ENCODE results near the gene CSRP3.

The CSRP3 gene

GRCh38 chr11:19225123-19225522 lies 23.3 kb upstream of the CSRP3 start:
- no peak for DNase-seq

DNA sequence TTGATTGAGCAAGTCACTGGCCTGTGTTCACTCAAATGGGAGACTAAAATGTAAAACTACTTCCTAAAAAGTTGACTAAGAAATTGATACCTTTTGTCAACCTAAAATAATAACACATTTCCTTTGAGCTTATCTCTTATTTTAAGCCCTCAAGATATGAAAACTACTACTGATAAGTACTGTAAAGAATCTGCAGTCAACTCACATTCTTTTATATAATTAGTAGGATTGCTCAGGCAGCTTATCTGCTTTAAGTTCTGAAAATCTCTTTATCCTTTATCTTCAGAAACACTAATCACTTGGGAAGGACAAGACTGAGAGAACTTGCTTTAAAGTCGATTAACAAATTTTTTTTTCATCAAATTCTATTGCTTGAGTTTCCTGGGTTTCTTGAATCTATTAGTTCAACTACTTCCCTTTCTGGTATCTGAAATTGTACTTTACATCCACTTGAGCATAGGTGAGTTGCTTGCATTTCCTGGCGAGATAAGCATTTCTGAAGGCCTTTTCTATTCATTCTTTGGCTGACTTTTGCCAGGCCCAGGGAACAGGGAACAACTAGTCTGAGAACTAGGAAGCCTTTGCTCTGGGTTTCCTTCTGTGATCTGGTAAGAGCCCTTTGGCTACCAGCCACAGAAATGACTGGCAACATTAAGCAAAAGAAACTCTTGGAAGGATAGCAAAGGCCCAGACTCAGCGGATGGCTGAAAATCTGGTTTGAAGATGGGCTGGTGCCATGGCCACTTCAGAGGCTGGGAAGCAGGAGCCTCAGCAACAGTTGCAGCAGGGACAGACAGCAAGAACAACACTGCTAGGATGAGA lies 19.3 kb upstream of the CSRP3 start:
- DNase-seq = no peak

GRCh38 chr11:19218786-19219460 lies 17.1 kb upstream of the CSRP3 start:
- no peak for DNase-seq

GRCh38 chr11:19218216-19218615 lies 16.4 kb upstream of the CSRP3 start:
- DNase-seq = no peak

- no peak for DNase-seq
These were observed 15.1 kb upstream of the CSRP3 start for GRCh38 chr11:19216709-19217374.

DNA sequence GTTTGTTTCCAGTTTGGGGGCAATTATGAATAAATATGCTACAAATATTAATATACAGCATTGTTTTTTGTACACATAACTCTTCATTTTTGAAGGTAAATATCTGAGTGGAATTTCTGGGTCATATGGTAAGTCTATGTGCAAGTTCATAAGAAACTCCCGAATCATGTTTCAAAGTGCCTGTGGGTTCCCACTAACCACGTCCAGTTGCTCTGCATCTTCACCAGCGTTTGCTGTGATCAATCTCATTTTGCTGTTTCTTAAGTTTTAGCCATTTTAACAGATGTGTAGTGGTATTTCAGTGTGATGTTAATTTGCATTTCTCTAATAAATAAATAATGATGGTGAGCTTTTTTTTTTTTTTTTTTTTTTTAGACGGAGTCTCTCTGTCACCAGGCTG lies 14.2 kb upstream of the CSRP3 start:
- DNase-seq = no peak

GRCh38 chr11:19209617-19210370 lies 8.0 kb upstream of the CSRP3 start:
- no peak for DNase-seq

DNA sequence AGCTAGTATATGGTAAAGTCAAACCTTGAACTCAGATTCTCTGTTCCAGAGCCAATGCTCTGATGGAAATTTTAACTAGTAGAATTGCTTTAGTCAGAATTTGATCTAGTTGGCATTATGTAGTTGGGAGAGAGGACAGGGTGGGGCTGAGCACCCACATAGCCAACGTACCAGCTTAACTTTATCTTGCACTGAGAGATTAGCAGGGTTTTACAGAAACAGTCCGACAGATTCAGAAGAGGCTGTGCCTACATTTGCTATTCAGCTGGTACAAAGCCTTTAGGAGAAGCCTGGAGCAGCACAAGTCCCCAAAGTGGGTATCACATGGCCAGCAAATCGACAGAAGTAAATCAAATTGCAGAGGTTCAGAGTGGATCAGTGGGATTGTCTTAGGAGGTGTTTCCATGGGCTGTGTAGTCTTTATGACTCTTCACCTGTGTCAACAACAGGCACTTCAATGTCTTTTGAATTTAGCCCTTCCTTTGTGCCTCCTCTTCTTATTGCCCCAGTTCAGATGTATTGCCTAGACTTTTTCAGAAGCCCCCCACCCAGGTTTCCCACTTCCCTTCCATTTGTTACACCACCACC lies 7.3 kb upstream of the CSRP3 start:
- DNase-seq = no peak

- DNase-seq = no peak
These were observed 6.4 kb upstream of the CSRP3 start for GRCh38 chr11:19208181-19208580.

GRCh38 chr11:19204836-19205235 lies 3.1 kb upstream of the CSRP3 start:
- DNase-seq = no peak

GRCh38 chr11:19200410-19201201 lies 1.2 kb downstream of the CSRP3 start:
- no peak for DNase-seq

DNA sequence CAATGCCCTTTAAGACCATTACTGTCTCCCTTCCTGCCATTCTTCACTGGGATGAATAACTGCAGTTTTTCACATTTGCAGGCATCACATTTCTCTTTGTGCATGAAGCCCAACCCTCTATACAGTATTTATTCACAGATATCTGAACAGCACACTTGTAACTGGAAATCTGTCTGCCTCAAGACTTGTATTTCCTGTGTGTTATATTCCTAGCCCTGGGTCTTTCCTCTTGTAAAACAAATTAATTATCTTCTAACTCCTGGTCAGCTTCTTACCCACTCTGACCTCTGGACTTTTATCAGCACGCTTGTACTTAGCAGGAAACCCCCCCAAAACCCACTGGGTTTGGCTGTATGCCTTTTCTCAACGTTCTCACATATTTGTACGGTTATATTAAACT lies 2.0 kb downstream of the CSRP3 start:
- DNase-seq = no peak

DNA sequence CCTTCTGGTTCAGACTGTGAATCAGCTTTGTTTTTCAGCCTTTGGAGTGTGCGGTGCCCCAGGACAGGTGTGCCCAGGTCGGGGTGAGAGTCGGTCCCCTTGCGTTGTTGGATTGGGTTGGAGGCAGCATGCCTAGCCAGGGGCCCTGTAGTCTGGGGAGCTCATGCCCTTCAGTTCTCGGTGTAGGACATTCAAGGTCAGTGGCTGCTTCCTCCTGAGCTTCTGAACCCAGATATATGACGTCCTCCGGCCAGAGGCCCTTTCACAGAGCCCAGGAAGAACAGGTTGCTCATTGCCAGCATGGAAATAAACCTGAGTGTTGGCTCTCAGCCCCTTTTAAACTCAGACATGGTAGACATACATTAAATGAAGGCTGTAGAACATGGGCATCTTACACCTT lies 2.7 kb downstream of the CSRP3 start:
- DNase-seq = no peak

DNA sequence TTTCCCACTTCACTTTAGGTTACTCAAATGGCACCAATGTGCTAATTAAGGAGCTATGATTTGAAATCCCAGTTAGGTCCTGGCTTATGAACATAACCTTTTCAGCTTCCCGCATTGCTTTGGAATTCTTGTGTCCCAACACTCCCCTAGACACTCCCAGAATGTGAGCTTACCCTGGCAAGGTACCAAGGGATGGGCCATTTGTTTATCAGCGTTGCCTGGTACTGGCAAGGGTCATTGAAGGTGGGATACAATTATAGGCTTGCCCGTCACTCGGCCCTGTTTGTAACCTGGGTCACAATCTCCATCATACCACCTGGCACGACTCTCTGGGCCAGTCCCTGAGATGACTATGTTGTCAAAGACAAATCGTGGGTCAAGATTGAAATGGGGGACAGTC lies 5.4 kb downstream of the CSRP3 start:
- DNase-seq = no peak

GRCh38 chr11:19194620-19195308 lies 7.0 kb downstream of the CSRP3 start:
- no peak for DNase-seq

GRCh38 chr11:19193916-19194315 lies 7.9 kb downstream of the CSRP3 start:
- no peak for DNase-seq

DNA sequence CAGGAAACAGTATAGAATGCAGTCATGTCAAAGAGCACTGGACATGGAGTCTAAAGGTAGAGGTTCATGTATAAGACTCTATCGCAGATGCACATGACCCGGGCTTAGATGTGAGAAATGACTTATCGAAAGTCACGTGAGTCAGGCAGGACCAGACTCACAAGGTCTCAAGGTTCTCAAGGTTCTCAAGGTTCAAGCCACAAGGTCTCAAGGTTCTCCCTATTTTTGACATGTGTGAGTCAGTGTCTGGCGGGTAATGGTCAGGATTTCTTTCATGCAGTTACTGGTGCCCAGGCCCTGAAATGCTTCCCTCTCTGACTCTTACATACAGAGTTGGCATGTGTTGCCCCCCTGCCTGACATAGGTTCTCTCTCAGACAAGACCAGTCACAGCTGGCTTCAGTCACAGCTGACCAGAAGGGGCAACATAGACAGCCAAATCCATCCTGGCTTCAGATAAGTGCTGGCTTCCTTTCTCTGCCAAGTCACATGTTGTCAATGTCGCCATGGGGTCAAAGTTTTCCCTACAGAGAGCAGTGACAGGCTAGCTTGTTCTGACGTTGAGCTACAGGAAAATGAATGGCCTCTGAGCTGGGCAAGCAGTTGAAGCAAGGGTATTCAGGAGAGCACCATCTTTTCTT lies 10.1 kb downstream of the CSRP3 start:
- DNase-seq = no peak

GRCh38 chr11:19187833-19188258 lies 13.9 kb downstream of the CSRP3 start:
- no peak for DNase-seq

GRCh38 chr11:19187114-19187832 lies 14.5 kb downstream of the CSRP3 start:
- DNase-seq = no peak

- DNase-seq = no peak
These were observed 16.2 kb downstream of the CSRP3 start for GRCh38 chr11:19185516-19186052.

All from CD4-positive, alpha-beta T cell treated with Interleukin-17A for 4 hours (primary cell).